H9 (cell line): ENCODE measurements around the gene IQSEC1. TPM values are rescaled to one million over a fixed set of nuclear protein-coding genes. Genes with fewer than 3 reads are reported as not detected.

ENCODE experiments used
- DNase-seq: peaks from one replicate; pipeline ENCODE4 v3.0.0-alpha.2; 2017
- H2AFZ ChIP-seq: one replicate; pipeline ENCODE4 v1.6.1; 2013; ENCODE audit warnings: mild to moderate bottlenecking, low read length, control low read depth, moderate library complexity
- H2AK5ac ChIP-seq: 2 replicates; pipeline ENCODE4 v1.6.1; 2013; ENCODE audit warnings: low read length, control low read depth, mixed read lengths; ENCODE audit not compliant: insufficient read length
- H2BK120ac ChIP-seq: one replicate; pipeline ENCODE4 v1.6.1; 2013; ENCODE audit warnings: low read depth, mild to moderate bottlenecking, low read length, control low read depth, inconsistent platforms; ENCODE audit not compliant: poor library complexity, severe bottlenecking
- H2BK12ac ChIP-seq: 2 replicates; pipeline ENCODE4 v1.6.1; 2013; ENCODE audit warnings: low read length, control low read depth, mixed read lengths, low read depth; ENCODE audit not compliant: insufficient read length
- H2BK15ac ChIP-seq: 2 replicates; pipeline ENCODE4 v1.6.1; 2013; ENCODE audit warnings: low read depth, low read length, control low read depth
- H2BK20ac ChIP-seq: one replicate; pipeline ENCODE4 v1.6.1; 2013; ENCODE audit warnings: low read depth, mild to moderate bottlenecking, low read length, control low read depth, inconsistent platforms; ENCODE audit not compliant: poor library complexity, severe bottlenecking
- H2BK5ac ChIP-seq: 2 replicates; pipeline ENCODE4 v1.6.1; 2013; ENCODE audit warnings: low read length, control low read depth, mixed read lengths; ENCODE audit not compliant: insufficient read length
- H3K14ac ChIP-seq: 2 replicates; pipeline ENCODE4 v1.6.1; 2013; ENCODE audit warnings: low read length, control low read depth; ENCODE audit not compliant: insufficient read depth
- H3K18ac ChIP-seq: 2 replicates; pipeline ENCODE4 v1.6.1; 2013; ENCODE audit warnings: low read depth, mild to moderate bottlenecking, mixed read lengths, low read length, control low read depth; ENCODE audit not compliant: insufficient read length
- H3K23ac ChIP-seq: 2 replicates; pipeline ENCODE4 v1.6.1; 2013; ENCODE audit warnings: low read length, control low read depth, mixed read lengths, low read depth; ENCODE audit not compliant: insufficient read length
- H3K23me2 ChIP-seq: 2 replicates; pipeline ENCODE4 v1.6.1; 2013; ENCODE audit warnings: low read depth, mild to moderate bottlenecking, mixed read lengths, low read length, control low read depth; ENCODE audit not compliant: insufficient read length, poor library complexity, severe bottlenecking
- H3K27ac ChIP-seq: 2 replicates; pipeline ENCODE4 v1.5.1; 2013; ENCODE audit warnings: low read length, control low read depth, mixed read lengths, low read depth; ENCODE audit not compliant: insufficient read length
- H3K27me3 ChIP-seq: 2 replicates; pipeline ENCODE4 v1.6.1; 2013; ENCODE audit warnings: low read length, control low read depth, inconsistent platforms; ENCODE audit not compliant: insufficient read depth
- H3K4ac ChIP-seq: 2 replicates; pipeline ENCODE4 v1.6.1; 2013; ENCODE audit warnings: low read depth, mild to moderate bottlenecking, control low read depth, inconsistent platforms, low read length, moderate library complexity
- H3K4me1 ChIP-seq: 2 replicates; pipeline ENCODE4 v1.6.1; 2013; ENCODE audit warnings: low read length, control low read depth, inconsistent platforms; ENCODE audit not compliant: insufficient read depth
- H3K4me2 ChIP-seq: 2 replicates; pipeline ENCODE4 v1.6.1; 2013; ENCODE audit warnings: low read length, control low read depth, mixed read lengths; ENCODE audit not compliant: insufficient read length, insufficient read depth
- H3K56ac ChIP-seq: 2 replicates; pipeline ENCODE4 v1.6.1; 2013; ENCODE audit warnings: low read depth, mild to moderate bottlenecking, mixed read lengths, low read length, control low read depth; ENCODE audit not compliant: insufficient read length
- H3K79me1 ChIP-seq: 2 replicates; pipeline ENCODE4 v1.6.1; 2013; ENCODE audit warnings: low read depth, mild to moderate bottlenecking, moderate library complexity, low read length, control low read depth, inconsistent platforms; ENCODE audit not compliant: insufficient read depth, poor library complexity, severe bottlenecking
- H3K79me2 ChIP-seq: 2 replicates; pipeline ENCODE4 v1.6.1; 2013; ENCODE audit warnings: low read length, control low read depth, inconsistent platforms; ENCODE audit not compliant: insufficient read depth
- H3K9ac ChIP-seq: 2 replicates; pipeline ENCODE4 v1.6.1; 2013; ENCODE audit warnings: low read length, control low read depth, mixed read lengths; ENCODE audit not compliant: insufficient read length; ENCODE audit errors: extremely low read depth
- H3K9me3 ChIP-seq: one replicate; pipeline ENCODE4 v1.6.1; 2013; ENCODE audit warnings: low read depth, low read length, inconsistent platforms; ENCODE audit not compliant: control insufficient read depth
- H3T11ph ChIP-seq: one replicate; pipeline ENCODE4 v1.6.1; 2013; ENCODE audit warnings: mild to moderate bottlenecking, low read length, control low read depth, inconsistent platforms
- H4K20me1 ChIP-seq: one replicate; pipeline ENCODE4 v1.6.1; 2013; ENCODE audit not compliant: control insufficient read depth, insufficient read length, insufficient read depth
- H4K5ac ChIP-seq: 2 replicates; pipeline ENCODE4 v1.6.1; 2013; ENCODE audit warnings: low read depth, mild to moderate bottlenecking, mixed read lengths, low read length, control low read depth; ENCODE audit not compliant: insufficient read length
- H4K8ac ChIP-seq: replicated peaks from 2 replicates; pipeline ENCODE4 v1.6.1; 2013; ENCODE audit warnings: low read length, control low read depth, mixed read lengths, low read depth; ENCODE audit not compliant: insufficient read length
- H4K91ac ChIP-seq: 2 replicates; pipeline ENCODE4 v1.6.1; 2013; ENCODE audit warnings: low read depth, mild to moderate bottlenecking, moderate library complexity, mixed read lengths, low read length, control low read depth; ENCODE audit not compliant: insufficient read length
- H3K27ac Mint-ChIP-seq, 3 experiments: 2 replicates in 2 of 3; 3 replicates in 1 of 3; pipeline ENCODE4 v1.8.0; 2020 to 2021; ENCODE audit warnings: mixed read lengths in 3 of 3, mild to moderate bottlenecking in 1 of 3, moderate library complexity in 1 of 3
- H3K27me3 Mint-ChIP-seq: 2 replicates; pipeline ENCODE4 v1.8.0; 2021; ENCODE audit warnings: low read depth, mild to moderate bottlenecking, moderate library complexity, mixed read lengths
- H3K36me3 Mint-ChIP-seq, 3 experiments: 2 replicates in 2 of 3; 3 replicates in 1 of 3; pipeline ENCODE4 v1.8.0; 2020 to 2021; ENCODE audit warnings: low read depth in 3 of 3, mixed read lengths in 3 of 3; ENCODE audit not compliant: insufficient read depth in 1 of 3
- H3K4me1 Mint-ChIP-seq, 2 experiments: 2 replicates each; pipeline ENCODE4 v1.8.0; 2020; ENCODE audit warnings: mixed read lengths in 2 of 2
- H3K4me3 Mint-ChIP-seq, 2 experiments: 2 replicates in 1 of 2; 3 replicates in 1 of 2; pipeline ENCODE4 v1.8.0; 2020 to 2021; ENCODE audit warnings: mild to moderate bottlenecking in 2 of 2, mixed read lengths in 2 of 2, moderate library complexity in 1 of 2
- H3K9me3 Mint-ChIP-seq, 2 experiments: 2 replicates in 1 of 2; 3 replicates in 1 of 2; pipeline ENCODE4 v1.8.0; 2020; ENCODE audit warnings: mild to moderate bottlenecking in 2 of 2, mixed read lengths in 2 of 2, moderate library complexity in 1 of 2
- CTCF ChIP-seq: fragments of 200-600 bp; sonication (generic); conservative IDR thresholded peaks from 3 replicates; pipeline ENCODE4 v1.8.0; 2021; ENCODE audit warnings: antibody characterized with exemption, mild to moderate bottlenecking
- WGBS: extraction: QIAGEN DNeasy Blood & Tissue Kit; methylation state at CpG from one replicate; pipeline ENCODE4 v1.1.7; 2013; ENCODE audit warnings: missing lambda C conversion rate, low lambda C conversion rate, mixed read lengths; ENCODE audit not compliant: insufficient read length; ENCODE audit errors: extremely low coverage; 5-methylcytosine and 5-hydroxymethylcytosine counted together
- total RNA-seq: library from RNA; stranded (reverse); gene quantifications from 2 replicates; pipeline ENCODE4 v1.2.1, GENCODE V29; 2021

IQSEC1 gene
- total RNA-seq, 1 experiment from 2014 or later: 19.1 TPM

GRCh38 chr3:12975748-12976522 is 97.3 kb downstream of the IQSEC1 start:
- H3K4me2 ChIP-seq: no peak overlapping the region
- no peaks in the 10 kb centered on the region for H3K27me3 ChIP-seq
- H3K27ac ChIP-seq: no peak overlapping the region
- WGBS: no CpG with 5 or more reads among the region's 12 CpGs
- no peaks in the 10 kb centered on the region for H3K4me1 ChIP-seq
- no peak overlapping the region for H3K9ac ChIP-seq
- H3K9me3 ChIP-seq: no peaks in the 10 kb centered on the region
- H4K8ac ChIP-seq: no peak overlapping the region
- H4K5ac ChIP-seq: no peak overlapping the region
- H3K4ac ChIP-seq: no peak overlapping the region
- H3K4me3 Mint-ChIP-seq: no peak overlapping the region
- no peak overlapping the region for H2BK15ac ChIP-seq
- no peaks in the 10 kb centered on the region for H3K23me2 ChIP-seq
- no peak overlapping the region for H2BK120ac ChIP-seq
- H3K27ac Mint-ChIP-seq: no peak overlapping the region; a peak in 1 of 7 replicates
- no peak overlapping the region for H3K18ac ChIP-seq
- H3K56ac ChIP-seq: no peak overlapping the region
- H4K91ac ChIP-seq: no peak overlapping the region
- H3K9me3 Mint-ChIP-seq: no peaks in the 10 kb centered on the region
- H3K79me2 ChIP-seq: no peaks in the 10 kb centered on the region
- H2BK12ac ChIP-seq: no peak overlapping the region
- no peak overlapping the region for H2AFZ ChIP-seq
- TF ChIP-seq CTCF: no peak
- H2BK20ac ChIP-seq: no peak overlapping the region
- no peak overlapping the region for H3T11ph ChIP-seq
- H3K4me1 Mint-ChIP-seq: peaks cover 29 to 36% of the 10 kb centered on the region in 2 experiments
- H2AK5ac ChIP-seq: no peak overlapping the region
- H3K27me3 Mint-ChIP-seq: peaks cover 4% of the 10 kb centered on the region; the same call in 1 of the 2 replicates
- H4K20me1 ChIP-seq: no peaks in the 10 kb centered on the region
- DNase-seq: no peak
- no peak overlapping the region for H3K23ac ChIP-seq
- H3K79me1 ChIP-seq: no peaks in the 10 kb centered on the region
- no peaks in the 10 kb centered on the region for H3K36me3 Mint-ChIP-seq
- H2BK5ac ChIP-seq: no peak overlapping the region
- no peak overlapping the region; the same call in 1 of the 2 replicates for H3K14ac ChIP-seq
